Brain microvascular endothelial cell (primary cell): ENCODE data around the gene SCN10A.
A peak's percentile ranks its signal among the peaks of the same experiment; 100 is the strongest.

Experiments
- DNase-seq: peaks from one replicate; pipeline ENCODE4 v3.0.0-alpha.2; 2020
- H3K27ac ChIP-seq: fragments of 250-450 bp; sonication (Bioruptor Pico); 2 replicates; pipeline ENCODE4 v1.5.1; 2020; ENCODE audit warnings: mild to moderate bottlenecking, moderate library complexity
- H3K27me3 ChIP-seq: fragments of 250-450 bp; sonication (Bioruptor Pico); replicated peaks from 2 replicates; pipeline ENCODE4 v1.5.1; 2020; ENCODE audit warnings: mild to moderate bottlenecking
- H3K36me3 ChIP-seq: fragments of 250-450 bp; sonication (Bioruptor Pico); replicated peaks from 2 replicates; pipeline ENCODE4 v1.5.1; 2020; ENCODE audit warnings: mild to moderate bottlenecking
- H3K4me3 ChIP-seq: 2 replicates; pipeline ENCODE4 v1.5.1; 2011; ENCODE audit warnings: low read depth, mild to moderate bottlenecking, control low read depth, low read length, moderate library complexity
- in situ Hi-C: cut with HindIII; loops from 2 replicates; pipeline ENCODE4 v1.10.0; 2017; ENCODE audit warnings: low sequenced_read_pairs, low pct_ligation_motif_present
- TF ChIP-seq, protein P1 (sequence below): IDR thresholded peaks from 2 replicates; pipeline ENCODE4 v1.5.1; 2011; ENCODE audit warnings: low read depth, mild to moderate bottlenecking, moderate library complexity, low read length, control low read depth, inconsistent platforms; ENCODE audit errors: missing control alignments

Gene SCN10A

DNA sequence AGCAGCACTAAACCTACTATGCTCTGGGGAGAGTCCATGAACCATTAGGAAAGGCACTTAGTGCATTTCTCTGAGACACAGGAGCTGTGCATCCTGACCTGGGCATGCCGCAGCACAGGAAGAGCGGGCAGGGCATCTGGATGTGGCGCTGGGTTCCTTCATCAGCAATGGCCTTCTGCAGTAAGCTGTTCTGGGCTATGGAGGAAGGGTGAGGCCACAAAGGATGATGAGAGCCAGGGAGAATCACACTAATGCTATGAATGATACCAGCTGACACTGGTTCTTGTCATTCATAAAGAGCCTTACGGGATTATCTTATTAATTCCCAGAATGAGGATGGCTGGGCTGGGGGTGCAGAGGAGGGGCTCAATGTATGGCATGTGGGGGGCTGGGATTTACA lies 12.7 kb upstream of the SCN10A start:
- in situ Hi-C loops, result loop anchor here (25.0 kb wide), 1 partner anchor 316 kb away; no protein-coding TSS in a partner anchor
- DNase-seq, result no peak
- Histone ChIP-seq H3K36me3 (no peaks in the 10 kb centered on the region), H3K27me3 (no peaks in the 10 kb centered on the region), H3K4me3 (no peak overlapping the region), H3K27ac (peak overlapping the region; percentile 78)
- TF ChIP-seq, protein P1, sequence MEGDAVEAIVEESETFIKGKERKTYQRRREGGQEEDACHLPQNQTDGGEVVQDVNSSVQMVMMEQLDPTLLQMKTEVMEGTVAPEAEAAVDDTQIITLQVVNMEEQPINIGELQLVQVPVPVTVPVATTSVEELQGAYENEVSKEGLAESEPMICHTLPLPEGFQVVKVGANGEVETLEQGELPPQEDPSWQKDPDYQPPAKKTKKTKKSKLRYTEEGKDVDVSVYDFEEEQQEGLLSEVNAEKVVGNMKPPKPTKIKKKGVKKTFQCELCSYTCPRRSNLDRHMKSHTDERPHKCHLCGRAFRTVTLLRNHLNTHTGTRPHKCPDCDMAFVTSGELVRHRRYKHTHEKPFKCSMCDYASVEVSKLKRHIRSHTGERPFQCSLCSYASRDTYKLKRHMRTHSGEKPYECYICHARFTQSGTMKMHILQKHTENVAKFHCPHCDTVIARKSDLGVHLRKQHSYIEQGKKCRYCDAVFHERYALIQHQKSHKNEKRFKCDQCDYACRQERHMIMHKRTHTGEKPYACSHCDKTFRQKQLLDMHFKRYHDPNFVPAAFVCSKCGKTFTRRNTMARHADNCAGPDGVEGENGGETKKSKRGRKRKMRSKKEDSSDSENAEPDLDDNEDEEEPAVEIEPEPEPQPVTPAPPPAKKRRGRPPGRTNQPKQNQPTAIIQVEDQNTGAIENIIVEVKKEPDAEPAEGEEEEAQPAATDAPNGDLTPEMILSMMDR, result no peak

DNA sequence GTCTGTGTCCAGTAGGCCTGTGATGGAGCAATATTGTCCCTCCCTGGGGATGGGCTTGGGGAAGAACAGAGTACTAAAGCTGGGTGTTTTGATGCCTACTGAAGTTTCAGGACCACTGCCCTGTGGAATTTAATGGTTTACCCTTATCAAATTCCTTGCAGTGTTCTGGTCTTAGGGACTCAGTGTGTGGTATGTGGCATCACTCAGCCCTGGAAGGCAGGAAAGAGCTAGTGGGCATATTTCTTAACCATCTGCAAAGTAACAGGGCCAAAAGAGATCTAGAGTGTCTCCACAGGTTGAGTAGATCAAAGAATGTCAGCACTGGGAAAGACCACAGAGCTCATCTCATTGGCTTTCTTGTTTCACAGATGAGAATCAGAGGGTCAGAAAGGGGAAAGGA lies 11.8 kb upstream of the SCN10A start:
- Histone ChIP-seq H3K27ac (no peak overlapping the region), H3K36me3 (no peaks in the 10 kb centered on the region), H3K4me3 (no peak overlapping the region), H3K27me3 (no peaks in the 10 kb centered on the region)
- no peak for DNase-seq
- TF ChIP-seq, protein P1, result no peak
- in situ Hi-C loops, result loop anchor here (25.0 kb wide), 1 partner anchor 315 kb away; no protein-coding TSS in a partner anchor

DNA sequence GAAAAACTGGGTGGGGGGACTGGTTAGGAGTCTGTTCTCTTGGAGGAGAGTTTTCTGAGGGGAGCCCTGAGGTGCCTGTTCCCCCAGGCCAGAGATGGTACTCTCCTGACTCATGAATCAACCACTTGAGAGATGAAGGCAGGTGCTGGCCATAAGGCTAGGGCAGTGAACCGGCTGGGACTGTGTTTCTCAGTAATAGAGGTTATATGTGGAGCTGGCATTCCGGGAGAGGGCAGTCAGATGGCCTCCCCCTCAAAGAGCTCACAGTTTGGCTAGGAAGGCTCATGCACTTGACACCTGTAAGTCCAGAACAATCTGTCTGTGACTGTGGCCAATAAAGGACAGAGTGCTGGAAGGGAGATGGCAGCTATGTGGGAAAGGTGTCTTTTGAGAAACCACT lies 10.0 kb upstream of the SCN10A start:
- H3K27ac ChIP-seq, result no peak overlapping the region
- H3K27me3 ChIP-seq, result no peaks in the 10 kb centered on the region
- DNase-seq, result no peak
- TF ChIP-seq, protein P1, result no peak
- H3K4me3 ChIP-seq, result no peak overlapping the region
- in situ Hi-C loops, result loop anchor here (25.0 kb wide), 1 partner anchor 314 kb away; no protein-coding TSS in a partner anchor
- H3K36me3 ChIP-seq, result no peaks in the 10 kb centered on the region

DNA sequence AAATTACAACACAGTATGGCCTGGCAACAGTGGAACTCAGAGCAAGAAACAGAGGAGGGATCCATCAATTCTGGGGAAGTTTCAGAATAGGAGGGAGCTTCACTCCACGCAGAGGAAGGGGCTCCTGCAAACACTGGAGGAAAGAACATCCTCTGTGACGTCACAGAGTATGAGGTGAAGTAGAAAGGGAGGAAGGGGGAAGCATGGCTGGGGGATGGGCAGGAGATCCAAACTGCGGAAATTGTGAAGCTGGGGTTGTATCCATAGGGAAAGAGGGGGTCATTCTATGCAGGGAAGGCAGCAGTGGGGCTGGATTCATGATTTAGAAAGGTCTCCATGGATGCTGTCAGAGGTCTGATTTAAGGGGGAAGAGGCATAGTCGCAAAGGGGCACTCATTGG lies 8.3 kb upstream of the SCN10A start:
- DNase-seq, result no peak
- Histone ChIP-seq H3K27ac (no peak overlapping the region), H3K27me3 (no peaks in the 10 kb centered on the region), H3K36me3 (no peaks in the 10 kb centered on the region), H3K4me3 (no peak overlapping the region)
- TF ChIP-seq, protein P1, result no peak
- in situ Hi-C loops, result no loop called here

DNA sequence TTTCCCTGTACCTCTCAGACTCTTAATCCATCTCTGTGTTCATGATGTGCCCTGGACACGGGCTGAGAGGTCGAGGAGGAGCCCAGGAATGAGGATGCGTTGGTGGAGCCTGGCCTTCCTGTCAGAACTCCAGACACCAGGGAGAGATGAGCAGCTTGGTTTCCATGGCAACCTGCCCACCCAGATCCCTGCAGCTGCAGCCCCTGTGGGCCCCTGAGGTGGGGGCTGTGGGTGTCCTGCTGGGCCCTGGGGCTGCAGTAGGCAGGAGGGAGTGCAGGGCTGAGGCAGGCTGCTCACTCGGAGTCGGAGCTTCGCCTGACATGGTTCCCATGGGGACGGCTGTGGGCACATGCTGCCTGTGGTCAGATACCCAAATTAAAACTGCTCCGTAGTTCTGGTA lies 7.7 kb upstream of the SCN10A start:
- no peak overlapping the region for H3K27ac ChIP-seq
- no peak for DNase-seq
- H3K27me3 ChIP-seq, result no peaks in the 10 kb centered on the region
- in situ Hi-C loops, result no loop called here
- TF ChIP-seq, protein P1, result no peak
- H3K4me3 ChIP-seq, result no peak overlapping the region
- H3K36me3 ChIP-seq, result no peaks in the 10 kb centered on the region

DNA sequence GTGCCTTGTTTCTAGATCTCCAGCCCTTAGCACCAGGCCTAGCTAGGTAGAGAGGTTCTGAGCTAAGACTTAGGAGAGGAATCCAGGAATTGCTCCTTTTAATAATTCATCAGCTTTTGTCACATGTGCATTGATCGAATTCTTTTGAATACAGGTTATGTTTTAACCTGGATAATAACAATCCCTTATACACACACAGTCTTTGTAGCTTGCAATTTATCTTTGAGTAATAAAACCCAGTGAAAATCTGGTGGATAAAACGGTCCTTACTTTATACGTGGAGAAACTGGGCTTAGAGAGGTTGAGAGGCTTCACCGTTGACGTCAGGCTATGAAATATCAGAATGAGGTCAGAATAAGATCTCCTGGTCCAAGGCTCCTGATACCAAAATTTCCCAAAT lies 7.2 kb upstream of the SCN10A start:
- H3K27ac ChIP-seq, result no peak overlapping the region
- H3K27me3 ChIP-seq, result no peaks in the 10 kb centered on the region
- no peak overlapping the region for H3K4me3 ChIP-seq
- no peak for DNase-seq
- in situ Hi-C loops, result no loop called here
- TF ChIP-seq, protein P1, result no peak
- H3K36me3 ChIP-seq, result no peaks in the 10 kb centered on the region
